HG03159 (cell line): ENCODE results near the gene RAB9A.
"Not testable (repeated sequence)": the region's sequence is repeated elsewhere in the genome, so short reads cannot be mapped to it uniquely, and the experiment has no call there.

ENCODE experiments used
- ATAC-seq: cut with Tn5 transposase; IDR thresholded peaks from one replicate; pipeline ENCODE4 v1.9.1; 2021; ENCODE audit warnings: mild to moderate bottlenecking, moderate library complexity; ENCODE audit not compliant: unreplicated experiment

The RAB9A gene

DNA sequence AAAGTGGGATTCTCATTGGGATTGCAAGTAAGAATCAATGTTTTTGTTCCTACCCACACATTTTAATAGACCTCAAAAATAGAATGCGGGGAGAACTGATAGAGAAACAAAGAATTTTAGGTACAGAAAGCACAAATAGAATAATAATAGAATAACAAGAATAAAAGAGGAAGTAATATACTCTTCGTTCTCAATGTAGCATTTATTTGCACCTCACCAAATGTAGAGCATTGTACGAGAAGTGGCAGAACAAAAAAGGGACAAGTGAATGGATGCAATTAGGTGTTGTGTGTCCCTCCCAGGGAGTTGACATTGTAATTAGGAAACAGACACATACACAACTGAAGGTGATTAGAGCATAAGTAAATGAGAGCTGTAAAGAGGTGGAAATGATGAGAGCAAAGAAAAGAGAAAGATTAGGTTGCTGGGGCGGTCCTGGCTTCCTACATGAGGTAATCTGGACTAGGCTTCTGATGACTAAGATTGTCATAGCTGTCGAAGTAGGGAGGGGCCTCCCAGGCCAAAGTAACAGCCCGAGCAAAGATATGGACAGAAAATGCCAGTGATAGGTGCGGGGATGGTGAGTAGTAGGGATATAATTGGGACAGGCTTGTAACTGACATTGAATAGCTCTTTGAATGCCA is 10.4 kb downstream of the RAB9A start:
- ATAC-seq = no peak

DNA sequence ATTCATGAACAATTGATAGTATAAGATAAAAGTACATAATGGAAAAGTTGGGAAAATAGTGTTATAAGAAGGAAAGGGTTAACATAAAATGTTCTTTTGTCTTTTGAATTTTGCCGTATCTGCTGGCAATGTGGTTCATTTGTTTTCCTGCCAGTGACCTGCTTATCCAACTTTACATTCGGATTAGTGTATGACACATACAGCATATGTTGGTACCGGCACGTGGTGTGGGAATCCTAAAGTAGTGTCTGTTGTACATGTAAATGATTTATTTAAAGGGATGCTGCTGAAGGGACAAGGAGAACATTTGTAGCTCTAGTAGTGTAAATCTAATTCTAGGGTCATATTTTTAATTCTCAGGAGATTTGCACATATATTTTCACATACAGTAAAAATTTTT is 11.5 kb downstream of the RAB9A start:
- ATAC-seq = no peak

DNA sequence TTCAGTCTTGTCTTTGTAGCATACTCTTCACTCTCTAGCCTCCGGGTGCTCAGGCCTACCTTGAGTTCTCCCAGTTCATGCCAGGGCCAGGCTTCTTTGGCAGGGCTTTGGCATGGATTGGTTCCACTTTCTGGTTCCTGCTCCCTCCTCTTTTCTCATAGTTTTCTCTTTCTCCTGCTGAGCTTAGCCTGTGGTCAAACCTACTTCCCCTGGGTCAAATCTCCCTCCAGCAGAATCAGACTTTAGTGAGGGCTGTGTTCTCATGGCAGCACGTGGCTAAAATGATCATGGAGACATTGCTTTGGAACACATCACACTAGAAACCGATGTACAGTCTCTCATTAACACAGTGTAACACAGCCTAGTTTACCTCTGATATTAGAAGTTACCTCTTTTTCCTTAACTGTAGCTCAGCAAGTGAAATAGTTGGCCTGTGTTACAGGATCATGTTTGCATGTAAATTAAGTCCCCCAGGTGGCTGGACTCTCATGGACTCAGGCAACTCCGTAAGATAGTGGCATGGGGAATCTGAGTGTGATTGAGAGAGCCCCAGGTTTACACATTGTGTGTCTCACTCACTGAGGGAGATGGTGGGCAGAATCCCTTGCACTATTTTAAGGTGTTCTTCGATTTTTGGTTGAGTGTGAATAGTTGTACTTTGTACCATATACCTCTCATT is 13.3 kb downstream of the RAB9A start:
- no peak for ATAC-seq

DNA sequence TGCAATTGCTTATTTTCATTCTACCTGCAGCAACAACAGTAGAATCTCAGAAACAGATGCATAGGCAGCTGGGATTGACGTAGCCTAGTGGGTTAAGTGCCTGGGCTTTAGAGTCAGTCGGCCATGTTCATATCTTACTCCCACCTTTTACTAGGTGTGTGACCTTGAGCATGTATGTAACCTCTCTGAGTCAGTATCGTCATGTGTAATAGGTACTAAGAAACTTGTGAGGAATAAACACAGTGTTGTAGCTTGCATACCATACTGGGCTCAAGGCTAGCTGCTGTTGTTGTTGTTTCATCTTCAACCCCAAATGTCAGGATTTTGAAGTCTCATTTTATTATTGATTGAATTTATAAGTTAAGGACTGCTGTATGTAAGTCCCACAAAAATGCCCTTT is 14.2 kb downstream of the RAB9A start:
- no peak for ATAC-seq

DNA sequence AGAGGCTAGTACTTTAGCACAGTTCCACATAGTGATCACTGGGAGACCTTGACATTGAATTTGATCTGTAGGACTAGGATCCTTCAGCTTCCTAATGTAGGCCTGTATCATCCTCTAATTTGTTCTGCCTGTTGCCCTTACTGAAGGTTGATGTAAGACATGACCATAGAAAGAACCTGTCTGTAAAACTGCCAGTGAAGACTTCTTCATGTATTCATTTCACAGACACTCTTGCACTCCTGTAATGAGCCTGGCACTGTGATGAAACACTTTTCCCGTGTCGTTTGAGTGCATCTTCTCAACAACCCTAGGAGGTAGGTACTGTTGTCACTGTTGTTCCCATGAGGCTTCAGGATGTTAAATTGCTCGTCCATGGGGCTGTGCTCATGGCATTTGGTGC is 14.7 kb downstream of the RAB9A start:
- ATAC-seq = no peak

DNA sequence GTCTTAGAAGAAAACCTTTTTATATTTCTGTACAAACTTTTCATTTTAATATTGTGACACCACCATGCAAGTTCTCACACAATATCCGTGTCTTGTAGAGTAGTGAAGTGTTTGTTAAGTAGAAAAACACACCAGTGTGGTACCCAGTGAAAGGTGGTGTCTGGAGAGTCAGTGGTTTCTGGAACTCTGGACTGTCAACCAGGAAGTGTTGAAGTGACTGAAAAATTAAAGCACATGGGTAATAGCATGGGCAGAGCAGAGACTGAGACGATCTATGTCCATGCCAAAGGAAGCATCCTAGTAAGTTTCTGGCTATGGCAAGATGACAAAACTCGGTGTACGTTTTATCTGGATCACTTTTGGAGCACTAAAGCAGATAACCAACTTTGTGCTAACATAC is 22.2 kb downstream of the RAB9A start:
- ATAC-seq = no peak

DNA sequence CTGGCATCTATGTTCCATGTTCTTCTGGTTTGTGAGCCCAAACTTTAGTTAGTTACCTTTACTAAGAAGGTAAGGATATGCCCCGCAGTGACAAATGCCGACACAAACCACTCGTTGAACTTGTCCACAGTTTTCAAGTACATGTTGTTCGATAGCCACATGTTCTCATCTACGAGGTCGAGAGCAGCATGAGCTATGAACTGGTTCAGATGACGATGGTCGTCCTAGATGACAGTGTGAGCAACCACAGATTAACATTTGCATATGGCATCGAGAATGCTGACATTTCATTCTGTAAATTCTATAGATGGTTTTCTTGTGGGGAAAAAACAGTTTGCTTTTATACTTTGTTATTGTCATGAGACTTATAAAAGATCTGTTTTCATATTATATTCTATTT is 27.5 kb downstream of the RAB9A start:
- no peak for ATAC-seq

DNA sequence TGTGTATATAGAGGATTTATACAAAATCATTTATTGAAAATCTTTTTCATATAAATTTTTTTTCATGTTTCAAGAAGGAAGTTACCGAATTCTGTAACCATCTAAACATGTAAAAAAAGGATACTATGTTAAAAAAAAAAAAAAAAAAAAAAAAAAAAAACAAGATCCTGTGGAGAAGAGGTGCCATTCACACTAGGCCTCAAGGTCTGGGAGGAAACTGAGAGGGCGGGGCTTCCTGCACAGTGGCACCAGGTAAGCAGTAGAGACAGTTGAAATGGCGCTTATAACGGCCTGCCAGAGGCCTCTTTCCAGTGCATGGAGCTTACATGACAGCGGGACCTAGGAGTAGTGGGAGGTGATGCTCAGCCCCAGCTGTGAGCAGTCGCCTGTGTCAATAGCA is 28.0 kb downstream of the RAB9A start:
- no peak for ATAC-seq

DNA sequence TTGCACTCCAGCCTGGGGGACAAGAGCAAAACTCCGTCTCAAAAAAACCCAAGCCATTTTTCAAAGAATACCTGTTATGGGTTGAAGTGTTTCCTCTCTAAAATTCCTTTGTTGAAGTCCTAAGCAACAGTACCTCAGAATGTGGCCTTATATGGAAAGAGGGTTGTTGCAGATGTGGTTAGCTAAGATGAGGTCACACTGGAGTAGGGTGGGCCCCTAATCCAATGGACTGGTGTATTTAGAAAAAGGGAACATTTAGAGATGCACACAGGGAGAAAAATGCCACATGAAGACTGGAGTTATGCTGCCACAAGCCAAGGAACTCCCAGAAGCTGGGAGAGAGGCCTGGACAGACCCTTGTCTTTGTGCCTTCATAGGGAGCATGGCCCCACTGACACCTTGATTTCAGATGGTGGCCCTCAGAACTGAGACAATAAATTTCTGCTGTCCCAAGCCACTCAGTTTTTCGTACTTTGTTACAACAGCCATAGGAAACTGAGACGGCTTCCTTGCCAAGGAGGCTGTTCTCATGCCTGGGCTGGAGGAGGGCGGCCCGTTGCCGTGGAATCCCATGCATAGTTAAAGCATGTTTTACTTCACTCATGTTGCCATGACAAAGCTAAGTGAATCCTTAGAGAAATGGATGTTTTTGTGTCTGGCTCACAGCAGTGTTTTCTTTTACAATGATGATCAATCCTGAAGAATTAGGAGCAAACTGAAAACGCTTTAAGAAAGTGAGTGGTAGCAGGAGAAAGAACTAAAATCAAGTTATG is 29.0 kb downstream of the RAB9A start:
- ATAC-seq = no peak

DNA sequence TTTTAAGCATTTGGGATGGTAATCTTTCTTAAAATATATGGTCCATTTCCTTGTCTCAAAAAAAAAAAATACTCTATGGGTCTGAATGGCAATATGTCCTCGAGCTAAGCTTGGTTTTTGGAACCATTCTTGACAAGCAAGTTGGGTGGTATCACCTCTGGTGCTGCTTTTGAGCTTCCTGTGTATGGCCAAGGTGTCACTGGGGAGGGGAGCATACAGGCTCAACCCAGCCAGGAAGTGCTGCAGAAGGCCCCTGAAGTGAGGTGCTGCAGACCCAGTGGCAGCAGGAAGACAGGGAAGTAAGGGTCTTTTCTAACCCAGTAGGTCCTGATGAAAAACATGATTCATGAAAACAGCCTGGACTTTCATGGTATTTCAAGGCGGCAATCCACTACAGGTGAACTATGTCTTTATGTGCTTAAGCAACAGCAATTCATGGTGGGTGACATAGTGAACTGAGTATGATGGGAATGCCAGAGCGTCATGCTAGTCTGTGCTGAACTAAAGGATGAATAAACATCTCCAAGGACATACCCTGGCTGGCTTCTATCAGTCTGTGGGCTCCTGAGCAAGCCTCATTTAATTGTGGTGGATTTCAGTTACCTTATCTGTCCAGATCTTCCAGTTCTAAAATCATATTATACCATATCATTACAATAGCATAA is 30.4 kb downstream of the RAB9A start:
- ATAC-seq = no peak

DNA sequence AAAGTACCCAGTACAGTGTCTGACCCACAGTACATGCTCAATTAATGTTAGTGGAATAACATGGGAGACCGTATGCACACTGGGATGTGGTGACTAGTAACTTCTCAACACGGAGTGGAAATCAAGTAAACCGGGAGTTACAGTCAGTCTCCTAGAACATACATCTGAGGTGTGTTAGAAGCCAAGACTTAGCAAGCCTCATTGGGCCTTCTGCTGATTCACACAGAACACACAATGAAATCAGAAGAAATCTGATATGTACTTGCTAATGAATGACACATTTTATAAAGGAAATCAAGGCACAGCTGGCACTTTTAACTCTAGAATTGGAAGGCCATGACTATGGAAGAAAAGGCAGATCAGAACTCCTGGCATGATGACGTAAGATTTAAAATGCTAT is 32.4 kb downstream of the RAB9A start:
- no peak for ATAC-seq

DNA sequence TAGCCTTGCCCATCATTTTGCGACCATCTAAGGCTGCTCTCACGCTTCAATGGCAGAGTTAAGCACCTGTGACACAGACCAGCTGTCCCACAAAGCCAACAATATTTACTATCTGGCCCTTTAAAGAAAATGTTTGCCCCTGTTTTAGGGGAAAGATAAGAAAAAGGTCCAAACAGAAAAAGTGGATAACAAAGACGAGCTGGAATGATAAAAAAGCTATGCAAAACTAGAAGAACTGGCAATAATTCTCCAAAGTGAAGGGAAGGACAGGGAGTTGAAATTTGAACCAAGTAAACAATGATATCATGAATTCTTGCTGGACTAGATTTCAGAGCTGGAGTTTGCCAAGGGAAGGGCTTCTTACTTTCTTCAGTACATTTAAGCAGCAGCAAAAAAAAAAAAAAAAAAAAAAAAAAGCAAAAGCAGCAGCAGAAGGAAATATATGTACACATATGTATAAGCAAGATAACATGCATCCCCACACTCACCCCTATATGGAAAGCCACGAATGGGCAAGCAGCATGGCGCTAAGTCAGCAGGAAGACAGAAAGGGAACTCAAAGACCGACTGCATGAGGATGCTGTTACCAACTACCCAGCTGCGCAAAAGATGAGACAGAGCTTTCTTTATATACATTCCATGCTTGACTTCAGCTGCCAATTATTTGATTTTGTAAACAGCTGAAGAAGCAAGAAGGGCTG is 33.0 kb downstream of the RAB9A start:
- ATAC-seq = no peak

DNA sequence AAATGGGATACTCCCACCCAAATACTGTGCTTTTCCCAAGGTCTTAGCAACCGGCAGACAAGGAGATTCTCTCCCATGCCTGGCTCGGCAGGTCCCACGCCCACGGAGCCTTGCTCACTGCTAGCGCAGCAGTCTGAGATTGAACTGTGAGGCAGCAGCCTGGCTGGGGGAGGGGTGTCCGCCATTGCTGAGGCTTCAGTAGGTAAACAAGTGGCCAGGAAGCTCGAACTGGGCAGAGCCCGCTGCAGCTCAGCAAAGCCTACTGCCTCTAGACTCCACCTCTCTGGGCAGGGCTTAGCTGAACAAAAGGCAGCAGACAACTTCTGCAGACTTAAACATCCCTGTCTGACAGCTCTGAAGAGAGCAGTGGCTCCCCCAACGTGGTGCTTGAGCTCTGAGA is 36.0 kb downstream of the RAB9A start:
- ATAC-seq = not testable (repeated sequence)

DNA sequence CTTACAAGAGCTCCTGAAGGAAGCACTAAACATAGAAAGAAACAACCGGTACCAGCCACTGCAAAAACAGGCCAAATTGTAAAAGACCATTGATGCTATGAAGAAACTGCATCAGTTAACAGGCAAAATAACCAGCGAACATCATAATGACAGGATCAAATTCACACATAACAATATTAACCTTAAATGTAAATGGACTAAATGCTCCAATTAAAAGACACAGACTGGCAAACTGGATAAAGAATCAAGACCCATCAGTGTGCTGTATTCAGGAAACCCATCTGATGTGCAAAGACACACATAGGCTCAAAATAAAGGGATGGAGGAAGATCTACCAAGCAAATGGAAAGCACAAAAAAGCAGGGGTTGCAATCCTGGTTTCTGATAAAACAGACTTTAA is 37.7 kb downstream of the RAB9A start:
- not testable (repeated sequence) for ATAC-seq

DNA sequence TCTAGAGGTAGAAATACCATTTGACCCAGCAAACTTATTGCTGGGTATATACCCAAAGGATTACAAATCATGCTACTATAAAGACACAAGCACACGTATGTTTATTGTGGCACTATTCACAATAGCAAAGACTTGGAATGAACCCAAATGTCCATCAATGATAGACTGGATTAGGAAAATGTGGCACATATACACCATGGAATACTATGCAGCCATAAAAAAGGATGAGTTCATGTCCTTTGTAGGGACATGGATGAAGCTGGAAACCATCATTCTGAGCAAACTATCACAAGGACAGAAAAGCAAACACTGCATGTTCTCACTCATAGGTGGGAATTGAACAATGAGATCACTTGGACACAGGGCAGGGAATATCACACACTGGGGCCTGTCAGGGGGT is 41.6 kb downstream of the RAB9A start:
- ATAC-seq = not testable (repeated sequence)

DNA sequence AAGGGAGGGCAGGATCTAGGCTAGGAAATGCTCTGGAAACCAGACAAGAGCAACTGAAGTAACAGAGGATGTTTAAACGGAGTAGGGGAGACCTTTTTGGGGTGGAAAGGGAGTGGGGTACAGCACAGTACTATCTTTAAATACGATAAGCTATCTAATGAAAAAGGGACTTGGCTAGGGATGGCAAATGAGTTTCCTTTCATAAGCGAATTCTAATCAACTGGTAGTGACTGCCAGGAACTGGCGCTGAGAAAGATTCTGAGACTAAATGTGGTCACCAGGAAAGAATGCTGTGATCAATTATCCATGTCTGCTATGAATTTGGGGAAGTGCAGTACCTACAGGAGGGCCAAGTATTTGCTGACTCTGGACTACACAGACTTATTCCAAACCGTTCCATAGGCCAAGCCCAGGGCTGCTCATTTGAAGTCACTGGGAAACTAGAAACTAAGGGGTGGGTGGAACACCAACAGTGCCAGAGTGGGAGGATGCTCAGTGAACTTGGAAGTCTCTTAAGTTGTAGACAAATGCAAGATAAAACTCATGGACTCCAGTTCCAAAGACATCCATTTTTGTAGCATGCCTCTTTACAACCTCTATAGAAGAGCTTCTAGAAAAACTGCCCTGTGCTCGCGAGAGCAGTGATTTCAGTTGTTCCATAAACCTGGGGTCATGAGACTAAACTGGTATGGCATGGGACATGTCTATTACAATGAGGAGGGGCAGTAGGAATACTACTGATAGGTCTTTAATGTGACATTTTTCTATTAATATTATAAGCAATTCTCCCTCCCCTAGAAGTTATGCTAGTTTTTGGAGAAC is 43.5 kb downstream of the RAB9A start:
- no peak for ATAC-seq

DNA sequence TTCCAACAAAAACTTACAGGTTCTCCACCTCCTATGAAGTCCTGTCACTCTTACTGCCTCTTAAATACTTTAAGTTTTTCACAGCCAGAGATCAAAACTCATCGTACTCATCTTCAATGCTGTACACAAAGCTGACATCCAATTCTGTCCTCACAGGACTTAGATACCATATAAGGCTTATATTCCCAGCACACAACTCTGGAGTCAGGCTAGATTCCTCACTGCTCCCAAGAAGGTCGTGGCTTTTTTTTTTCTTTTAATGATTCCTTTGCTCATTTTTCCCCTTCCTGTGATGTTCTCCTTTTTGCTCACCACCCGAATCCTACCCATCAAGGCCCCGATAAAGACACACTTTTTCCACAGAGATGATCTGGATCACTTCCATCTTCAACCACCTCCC is 44.6 kb downstream of the RAB9A start:
- ATAC-seq = no peak

DNA sequence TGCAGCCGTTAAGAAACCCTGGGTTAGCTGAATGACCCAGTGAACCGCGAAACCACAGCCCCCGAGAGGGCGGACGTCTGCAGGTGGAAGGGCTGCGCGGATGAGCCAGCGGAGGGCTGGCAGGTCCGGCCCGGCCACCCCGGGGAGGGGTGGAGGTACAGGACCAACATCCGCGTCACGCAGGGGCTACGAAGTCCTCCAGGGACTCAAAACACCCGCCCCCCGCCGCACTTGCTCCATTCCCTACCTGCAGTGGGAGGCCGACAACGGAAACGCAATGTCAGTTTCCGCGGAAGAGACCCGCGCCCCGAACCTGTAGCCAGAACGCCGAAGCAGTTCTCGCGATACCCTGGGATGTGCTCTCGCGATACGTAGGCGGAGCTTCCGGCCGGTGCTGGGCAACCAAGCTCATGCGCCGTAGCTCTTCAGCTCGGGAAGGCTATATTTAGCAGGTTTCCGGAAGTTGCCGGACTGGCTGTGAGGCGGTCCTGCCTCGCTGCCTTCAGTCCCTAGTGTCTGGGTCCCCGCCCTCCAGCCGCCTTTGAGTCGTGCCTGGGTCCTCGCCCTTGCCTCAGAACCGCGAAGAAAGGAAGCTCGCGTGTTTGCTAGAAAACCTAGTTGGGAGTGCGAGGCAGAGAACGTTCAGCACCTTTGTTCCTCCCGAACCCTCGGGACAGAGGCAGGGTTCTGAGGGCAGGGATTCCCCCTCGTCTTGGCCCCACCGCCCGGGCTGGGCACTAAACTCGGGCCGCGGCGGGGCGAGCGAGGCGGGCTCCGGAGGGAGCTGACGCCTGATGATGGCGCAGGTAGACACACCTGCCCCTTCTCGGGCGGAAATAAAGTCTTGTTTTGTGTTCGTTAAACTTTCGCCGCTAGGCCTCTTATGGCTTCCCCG is 45.6 kb downstream of the RAB9A start, which contains the start of the genes OFD1 and TRAPPC2:
Gene OFD1 (plus strand): TSS at position 471 of the 895 bp plus-strand sequence. CDS start 324 bp downstream, at position 795.
Gene TRAPPC2 (minus strand): TSS at position 343 of the 895 bp plus-strand sequence. CDS start 14,657 bp downstream, outside the sequence.
- ATAC-seq = peak; percentile 94

DNA sequence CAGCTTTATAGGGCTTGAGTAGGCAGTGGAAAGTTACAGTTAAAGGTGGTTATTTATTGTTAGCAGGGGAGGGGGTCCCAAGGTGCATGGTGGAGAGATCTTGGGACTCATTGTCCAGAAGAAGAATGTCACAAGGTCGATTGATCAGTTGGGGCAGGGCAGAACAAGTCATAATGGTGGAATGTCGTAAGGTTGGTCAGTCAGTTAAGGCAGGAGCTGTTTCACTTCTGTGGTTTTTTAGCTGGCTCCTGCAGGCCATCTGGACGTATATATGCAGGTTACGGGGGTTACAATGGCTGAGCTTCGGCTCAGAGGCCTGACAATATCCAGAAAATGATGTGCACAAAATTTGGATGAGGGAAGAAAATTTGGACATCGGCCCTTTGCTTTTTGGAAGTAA is 52.8 kb downstream of the RAB9A start:
- no peak for ATAC-seq
